Measurements from ENCODE around the gene COX7A1.
"Not testable (repeated sequence)": the region's sequence is repeated elsewhere in the genome, so short reads cannot be mapped to it uniquely, and the experiment has no call there.

Gene COX7A1

DNA sequence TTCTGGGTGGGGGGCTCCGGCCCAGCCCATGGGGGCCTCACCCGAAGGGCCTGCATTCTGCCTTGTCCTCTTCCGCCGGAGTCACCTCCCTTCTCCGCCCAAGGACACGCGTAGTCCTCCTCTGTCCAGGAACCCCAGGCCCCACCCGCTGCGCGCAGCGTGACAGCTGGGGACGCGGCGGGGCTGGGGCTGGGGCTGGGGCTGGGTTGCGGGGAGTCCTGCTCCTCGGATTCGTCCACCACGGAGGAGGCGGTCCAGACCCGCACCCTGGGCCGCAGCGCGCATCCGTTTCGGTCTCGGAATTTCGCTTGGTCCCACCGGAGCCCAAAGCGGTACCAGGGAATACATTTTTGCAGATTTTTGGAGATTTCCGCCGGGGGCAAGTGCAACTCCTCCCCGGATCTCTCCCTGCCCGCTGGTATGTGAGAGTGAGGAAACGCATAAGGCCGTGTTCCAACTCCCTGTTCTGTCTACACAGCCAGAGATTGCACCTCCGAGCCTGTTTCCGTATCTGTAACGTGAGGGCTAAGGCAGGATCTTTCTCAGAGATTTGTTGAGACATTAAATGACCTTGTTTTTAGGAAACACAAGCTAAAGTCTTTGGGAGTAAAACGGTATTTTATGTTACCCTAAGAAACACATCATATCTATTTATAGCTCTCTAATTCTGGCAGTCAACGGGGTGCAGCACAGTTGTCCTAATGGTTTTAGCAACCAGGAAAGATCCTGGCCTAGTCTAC, at the start of gene COX7A1:
Gene COX7A1 (minus strand): TSS at position 96 of the 740 bp plus-strand sequence. CDS start 40 bp downstream, at position 56.
- no peak for DNase-seq (ENCODE audit: low read depth)

DNA sequence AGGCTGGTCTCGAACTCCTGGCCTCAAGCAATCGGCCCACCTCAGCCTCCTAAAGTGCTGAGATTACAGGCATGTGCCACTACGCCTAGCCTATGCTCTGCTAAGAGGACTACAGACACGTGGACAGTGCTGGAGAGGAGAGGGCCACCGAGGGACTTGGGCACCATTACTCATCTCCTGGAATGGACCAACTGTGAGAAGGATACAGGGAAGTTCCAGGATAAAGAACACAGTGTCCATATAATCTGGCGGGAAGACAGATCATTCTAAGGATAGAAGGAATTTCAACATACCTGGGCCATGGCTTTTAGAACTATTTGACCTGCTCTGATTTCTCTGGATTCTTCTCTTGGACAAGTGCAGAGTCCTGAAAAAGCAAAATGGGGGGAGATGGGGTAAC, 49.4 kb upstream of the COX7A1 start:
- DNase-seq (ENCODE audit: low read depth) = no peak

DNA sequence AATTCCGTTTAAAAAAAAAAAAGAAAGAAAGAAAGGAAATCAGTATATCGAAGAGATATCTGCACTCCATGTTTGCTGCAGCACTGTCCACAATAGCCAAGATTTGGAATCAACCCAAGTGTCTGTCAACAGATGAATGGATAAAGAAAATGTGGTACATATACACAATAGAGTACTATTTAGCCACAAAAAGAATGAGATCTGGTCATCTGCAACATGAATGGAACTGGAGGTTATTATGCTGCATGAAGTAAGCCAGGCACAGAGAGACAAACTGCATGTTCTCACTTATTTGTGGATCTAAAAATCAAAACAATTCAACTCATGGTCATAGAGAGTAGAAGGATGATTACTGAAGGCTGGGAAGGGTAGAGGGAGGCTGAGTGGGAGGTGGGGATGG, 45.9 kb upstream of the COX7A1 start:
- DNase-seq (ENCODE audit: low read depth) = no peak

DNA sequence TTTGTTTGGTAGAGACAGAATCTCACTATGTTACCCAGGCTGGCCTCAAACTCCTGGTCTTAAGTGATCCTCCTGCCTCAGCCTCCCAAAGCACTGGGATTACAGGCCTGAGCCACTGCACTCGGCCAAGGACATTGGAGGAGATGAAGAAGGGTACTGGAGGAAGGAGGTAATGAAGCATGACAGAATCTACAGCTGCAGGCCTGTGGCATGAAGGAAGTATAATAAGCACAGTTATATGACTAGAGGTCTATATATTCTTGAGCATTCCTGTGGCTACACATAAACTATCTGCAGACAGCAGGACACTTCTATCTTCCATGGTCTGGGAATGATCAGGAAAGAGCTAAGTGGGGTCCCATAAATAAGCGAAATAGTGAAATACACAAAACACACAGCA, 44.0 kb upstream of the COX7A1 start:
- DNase-seq (ENCODE audit: low read depth) = no peak

DNA sequence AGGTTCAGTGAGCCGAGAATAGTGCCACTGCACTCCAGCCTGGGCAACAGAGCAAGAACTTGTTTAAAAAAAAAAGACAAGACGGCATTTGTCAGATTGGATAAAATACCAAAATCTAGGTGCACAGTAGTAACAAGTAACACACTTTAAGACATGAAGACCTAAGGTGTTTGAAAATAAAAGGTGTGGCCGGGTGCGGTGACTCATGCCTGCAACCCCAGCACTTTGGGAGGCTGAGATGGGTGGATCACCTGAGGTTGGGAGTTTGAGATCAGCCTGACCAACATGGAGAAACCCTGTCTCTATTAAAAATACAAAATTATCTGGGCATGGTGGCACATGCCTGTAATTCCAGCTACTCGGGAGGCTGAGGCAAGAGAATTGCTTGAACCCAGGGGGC, 34.5 kb upstream of the COX7A1 start:
- not testable (repeated sequence) for DNase-seq (ENCODE audit: low read depth)

DNA sequence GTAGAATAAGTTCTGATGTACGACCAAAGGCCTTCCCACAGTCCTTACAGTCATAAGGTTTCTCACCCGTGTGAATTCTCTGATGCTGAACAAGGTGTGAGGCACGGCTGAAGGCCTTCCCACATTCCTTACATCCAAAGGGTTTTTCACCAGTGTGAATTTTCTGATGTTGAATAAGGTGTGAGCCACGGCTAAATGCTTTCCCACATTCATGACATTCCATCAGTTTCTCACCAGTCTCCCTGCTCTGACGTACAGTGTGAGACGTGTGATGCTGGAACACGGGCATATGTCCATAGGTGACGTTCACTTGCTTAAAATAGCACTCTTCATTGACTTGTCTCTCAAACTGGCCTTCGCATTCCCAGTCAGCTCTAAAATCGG, 31.0 kb upstream of the COX7A1 start:
- no peak for DNase-seq (ENCODE audit: low read depth)

DNA sequence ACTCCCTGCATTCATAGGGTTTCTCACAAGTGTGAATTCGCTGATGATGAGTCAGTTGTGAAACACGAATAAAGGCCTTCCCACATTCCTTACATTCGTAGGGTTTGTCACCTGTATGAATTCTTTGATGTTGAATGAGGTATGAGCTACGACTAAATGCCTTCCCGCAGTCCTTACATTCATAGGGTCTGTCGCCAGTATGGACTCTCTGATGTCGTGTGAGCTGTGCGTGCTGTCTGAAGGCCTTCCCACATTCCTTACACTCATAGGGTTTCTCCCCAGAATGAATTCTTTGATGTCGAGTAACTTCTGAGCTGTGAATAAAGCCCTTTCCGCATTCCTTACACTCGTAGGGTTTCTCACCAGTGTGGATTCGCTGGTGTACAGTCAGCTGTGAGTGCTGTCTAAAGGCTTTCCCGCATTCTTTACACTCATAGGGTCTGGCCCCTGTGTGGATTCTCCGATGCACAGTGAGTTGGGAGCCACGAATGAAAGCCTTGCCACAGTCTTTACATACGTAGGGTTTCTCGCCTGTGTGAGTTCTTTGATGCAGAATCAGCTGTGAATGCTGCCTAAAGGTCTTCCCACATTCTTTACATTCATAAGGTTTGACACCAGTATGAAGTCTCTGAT, 30.5 kb upstream of the COX7A1 start:
- DNase-seq (ENCODE audit: low read depth) = no peak

DNA sequence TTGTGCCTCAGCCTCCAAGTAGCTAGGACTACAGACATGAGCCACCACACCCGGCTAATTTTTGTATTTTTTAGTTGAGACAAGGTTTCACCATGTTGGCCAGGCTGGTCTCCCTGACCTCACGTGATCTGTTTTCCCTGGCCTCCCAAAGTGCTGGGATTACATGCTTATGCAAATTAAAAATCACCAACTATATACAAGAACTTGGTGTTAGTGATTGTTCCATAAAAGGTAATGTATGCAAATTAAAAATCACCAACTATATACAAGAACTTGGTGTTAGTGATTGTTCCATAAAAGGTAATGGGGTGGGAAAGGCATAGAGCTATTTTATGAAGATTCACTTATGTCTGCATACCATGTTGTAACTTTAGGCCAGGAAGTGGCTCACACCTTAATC, 26.8 kb upstream of the COX7A1 start:
- DNase-seq (ENCODE audit: low read depth) = not testable (repeated sequence)

DNA sequence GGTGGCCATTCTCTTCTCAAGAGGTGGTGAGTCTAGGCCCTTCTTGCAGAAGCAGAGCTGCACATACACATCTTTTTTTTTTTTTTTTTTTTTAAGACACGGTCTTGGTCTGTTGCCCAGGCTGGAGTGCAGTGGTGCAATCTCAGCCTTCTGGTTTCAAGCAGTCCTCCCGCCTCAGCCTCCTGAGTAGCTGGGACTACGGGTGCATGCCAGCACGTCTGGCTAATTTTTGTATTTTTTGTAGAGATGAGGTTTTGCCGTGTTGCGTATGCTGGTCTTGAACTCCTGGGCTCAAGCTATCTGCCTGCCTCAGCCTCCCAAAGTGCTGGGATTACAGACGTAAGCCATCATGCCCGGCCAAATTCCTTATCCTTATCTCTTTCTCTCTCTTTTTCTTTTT, 21.6 kb upstream of the COX7A1 start:
- not testable (repeated sequence) for DNase-seq (ENCODE audit: low read depth)

DNA sequence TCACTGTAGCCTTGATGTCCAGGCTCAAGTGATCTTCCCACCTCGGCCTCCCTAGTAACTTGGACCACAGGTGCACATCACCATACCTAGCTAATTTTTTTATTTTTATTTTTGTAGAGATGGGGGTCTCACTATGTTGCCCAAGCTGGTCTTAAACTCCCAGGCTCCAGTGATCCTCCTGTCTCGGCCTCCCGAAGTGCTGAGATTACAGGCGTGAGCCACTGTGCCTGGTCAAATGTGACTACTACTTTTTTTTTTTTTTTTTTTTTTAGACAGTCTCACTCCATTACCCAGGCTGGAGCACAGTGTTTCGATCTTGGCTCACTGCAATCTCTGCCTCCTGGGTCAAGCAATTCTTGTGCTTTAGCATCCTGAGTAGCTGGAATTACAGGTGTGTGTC, 20.6 kb upstream of the COX7A1 start:
- DNase-seq (ENCODE audit: low read depth) = no peak

DNA sequence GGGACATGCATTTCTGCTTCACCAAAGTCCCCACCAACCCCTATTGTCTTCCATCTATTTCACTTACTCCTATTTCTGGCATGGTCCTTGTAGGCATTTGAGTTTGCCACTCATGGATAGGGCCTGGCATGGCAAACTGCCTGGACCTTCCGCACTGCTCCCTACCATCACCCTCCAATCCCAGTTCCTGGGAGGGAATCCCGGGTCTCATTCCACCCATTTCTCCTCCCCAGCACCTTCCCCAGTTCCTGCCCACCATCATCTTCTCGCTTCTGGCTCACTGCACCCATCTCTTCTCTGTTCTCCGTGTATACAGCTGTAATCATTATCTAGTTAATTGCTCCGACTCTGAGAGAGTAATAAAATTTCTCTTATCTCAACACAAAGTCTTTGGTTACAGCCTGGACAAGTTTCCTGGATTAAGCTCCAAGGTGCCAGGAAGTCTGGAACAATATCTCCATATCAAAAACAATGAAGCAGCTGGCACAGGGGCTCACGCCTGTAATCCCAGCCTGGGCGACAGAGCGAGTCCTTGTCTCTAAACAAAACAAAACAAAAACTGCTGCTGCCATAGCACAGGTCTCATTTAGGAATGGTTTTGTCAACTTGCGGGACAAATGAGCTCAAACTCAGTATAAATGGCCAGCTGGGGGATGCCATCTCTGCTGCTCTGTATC, 17.0 kb upstream of the COX7A1 start:
- no peak for DNase-seq (ENCODE audit: low read depth)

DNA sequence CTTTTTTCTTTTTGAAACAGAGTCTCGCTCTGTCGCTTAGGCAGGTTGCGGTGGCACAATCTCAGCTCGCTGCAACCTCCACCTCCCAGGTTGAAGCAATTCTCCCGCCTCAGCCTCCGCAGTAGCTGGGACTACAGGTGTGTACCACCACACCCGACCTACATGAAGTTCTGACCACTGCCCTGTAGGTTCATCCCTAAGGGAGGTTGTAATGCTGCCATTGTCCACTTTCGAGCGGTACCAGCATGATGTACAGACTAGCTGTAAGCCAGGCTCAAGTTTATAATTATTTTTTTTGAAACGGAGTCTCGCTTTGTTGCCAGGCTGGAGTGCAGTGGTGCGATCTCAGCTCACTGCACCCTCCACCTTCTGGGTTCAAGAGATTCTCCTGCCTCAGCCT, 11.6 kb upstream of the COX7A1 start:
- no peak for DNase-seq (ENCODE audit: low read depth)

DNA sequence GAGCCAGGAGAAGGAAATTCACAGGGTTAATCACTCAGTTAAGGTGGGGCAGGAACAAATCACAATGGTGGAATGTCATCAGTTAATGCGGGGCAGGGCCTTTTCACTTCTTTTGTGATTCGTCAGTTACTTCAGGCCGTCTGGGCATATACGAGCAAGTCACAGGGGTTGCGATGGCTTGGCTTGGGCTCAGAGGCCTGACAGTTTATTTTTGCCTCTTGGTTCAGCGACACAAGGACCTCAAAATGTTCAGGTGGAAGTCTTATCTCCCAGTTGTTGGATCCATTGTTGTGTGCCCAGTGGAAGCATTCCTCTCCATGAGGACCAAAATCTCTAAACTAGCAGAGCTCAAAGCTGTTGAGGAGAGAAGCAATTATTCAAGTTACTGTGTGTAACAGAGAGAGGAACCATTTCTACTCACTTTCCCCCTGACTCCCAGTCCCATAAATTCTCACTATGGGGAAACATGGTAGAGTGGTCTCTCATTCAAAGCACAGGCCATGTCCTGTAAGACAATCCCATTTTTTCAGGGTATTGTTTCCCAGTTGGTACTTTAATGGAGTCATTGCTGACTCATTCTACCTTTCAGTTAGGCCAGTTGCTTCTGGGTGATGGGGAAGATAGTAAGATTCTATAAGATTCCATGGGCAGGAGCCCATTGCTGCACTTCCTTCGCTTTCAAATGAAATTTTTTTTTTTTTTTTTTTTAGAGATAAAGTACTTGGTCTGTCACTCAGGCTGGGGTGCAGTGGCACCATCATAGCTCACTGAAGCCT, 8.8 kb upstream of the COX7A1 start:
- DNase-seq (ENCODE audit: low read depth) = no peak

DNA sequence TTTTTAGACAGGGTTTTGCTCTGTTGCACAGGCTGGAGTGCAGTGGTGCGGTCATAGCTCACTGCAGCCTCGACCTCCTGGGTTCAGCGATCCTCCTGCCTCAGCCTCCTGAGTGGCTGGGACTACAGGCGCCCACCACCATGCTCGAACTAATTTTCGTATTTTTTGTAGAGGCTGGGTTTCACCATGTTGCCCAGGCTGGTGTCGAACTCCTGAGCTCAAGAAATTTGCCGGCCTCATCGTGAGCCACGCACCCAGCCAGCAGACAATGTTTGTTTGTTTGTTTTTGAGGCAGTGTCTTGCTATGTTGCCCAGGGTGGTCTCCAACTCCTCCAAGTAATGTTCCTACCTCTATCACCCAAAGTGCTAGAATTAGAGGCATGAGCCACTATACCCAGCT, 879 bp upstream of the COX7A1 start:
- DNase-seq (ENCODE audit: low read depth) = no peak

DNA sequence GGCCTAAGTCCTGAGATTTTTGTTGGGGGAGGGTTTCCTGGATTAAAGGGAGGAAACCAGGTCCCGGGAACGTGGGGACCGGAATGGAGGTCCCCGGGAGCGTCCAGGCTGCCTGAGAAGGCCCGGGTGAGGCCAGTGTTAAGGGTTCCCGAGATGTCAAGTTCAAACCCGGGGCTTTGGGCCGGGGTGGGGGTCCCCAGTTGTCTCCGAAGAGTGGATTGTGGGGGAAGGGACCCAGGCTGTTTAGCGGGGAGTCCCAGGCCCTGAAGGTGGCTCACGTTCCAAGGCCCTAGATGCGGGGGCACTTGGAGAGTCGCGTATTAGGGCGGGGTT, 262 bp downstream of the COX7A1 start:
- DNase-seq (ENCODE audit: low read depth) = no peak

DNA sequence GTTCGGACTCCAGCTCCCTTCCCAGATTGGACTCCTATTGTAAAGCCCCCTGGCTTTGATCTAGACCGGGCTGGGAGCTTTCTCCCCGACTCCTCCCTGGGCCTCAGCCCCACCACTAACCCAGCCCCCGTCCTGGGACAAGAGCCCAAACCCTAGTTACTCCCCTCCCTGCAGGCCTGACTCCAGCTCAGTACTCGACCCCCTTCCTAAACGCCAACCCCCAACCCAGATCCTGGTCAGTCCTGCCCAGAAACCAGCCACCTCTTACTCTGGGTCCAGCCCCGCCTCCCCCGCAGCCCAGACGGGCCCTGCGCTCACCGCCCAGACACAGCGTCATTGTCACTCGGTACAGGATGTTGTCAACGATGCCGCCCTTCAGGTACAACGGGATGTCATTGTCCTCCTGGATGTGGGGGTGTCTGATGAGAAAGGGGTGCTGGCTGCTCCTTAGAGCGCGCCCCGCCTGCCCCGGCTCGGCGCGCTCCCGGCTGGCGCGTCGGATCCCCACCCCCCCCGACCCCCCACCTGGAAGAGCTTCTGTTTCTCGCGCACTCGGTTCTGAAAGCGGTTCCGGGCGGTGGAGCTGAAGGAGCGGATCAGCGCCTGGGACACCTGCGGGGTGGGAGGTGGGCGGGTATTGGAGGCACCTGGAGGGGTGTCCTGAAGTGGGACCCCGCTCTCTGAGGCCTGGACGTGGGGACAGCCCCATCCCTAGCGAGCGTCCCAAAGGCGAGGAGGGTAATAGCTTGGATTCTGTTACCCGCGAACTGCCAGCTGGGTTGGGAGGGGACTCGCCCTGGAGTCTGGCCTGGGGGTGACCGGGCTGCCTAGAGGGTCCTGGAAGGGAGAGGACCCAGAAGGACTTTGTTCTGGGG, 866 bp downstream of the COX7A1 start:
- no peak for DNase-seq (ENCODE audit: low read depth)

DNA sequence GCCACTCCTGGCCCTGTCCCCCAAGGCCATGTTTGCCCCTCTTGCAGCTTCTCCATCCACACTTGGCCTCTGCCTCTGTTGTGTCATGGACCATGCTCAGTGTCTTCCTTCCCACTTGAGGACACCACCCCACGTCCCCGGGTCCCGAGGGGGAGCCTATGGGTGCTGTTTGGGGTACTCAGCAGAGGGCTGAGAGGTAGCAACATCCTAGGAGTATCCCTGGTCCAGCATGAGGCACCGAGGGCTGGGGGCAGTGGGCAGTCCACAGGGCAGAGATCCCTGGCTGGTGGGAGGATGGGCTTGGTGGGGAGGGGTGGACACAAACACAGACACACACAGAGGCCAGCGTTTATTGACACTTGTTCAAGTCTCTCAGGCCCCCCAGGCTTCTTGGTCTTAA, 1.7 kb downstream of the COX7A1 start:
- no peak for DNase-seq (ENCODE audit: low read depth)

DNA sequence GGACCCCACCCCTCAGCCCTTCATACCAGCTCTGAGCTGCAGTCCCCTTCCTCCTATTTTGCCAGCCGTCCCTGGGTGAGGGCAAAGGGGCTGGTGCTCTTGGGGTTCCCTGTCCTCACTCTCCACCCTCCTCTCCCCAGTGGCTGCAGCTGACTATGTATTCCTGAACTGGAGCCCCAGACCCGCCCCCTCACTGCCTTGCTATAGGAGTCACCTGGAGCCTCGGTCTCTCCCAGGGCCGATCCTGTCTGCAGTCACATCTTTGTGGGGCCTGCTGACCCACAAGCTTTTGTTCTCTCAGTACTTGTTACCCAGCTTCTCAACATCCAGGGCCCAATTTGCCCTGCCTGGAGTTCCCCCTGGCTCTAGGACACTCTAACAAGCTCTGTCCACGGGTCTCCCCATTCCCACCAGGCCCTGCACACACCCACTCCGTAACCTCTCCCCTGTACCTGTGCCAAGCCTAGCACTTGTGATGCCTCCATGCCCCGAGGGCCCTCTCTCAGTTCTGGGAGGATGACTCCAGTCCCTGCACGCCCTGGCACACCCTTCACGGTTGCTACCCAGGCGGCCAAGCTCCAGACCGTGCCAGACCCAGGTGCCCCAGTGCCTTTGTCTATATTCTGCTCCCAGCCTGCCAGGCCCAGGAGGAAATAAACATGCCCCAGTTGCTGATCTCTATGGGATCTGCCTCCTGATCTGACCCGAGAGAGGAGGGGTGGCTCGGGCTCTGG, 2.4 kb downstream of the COX7A1 start:
- DNase-seq (ENCODE audit: low read depth) = no peak

DNA sequence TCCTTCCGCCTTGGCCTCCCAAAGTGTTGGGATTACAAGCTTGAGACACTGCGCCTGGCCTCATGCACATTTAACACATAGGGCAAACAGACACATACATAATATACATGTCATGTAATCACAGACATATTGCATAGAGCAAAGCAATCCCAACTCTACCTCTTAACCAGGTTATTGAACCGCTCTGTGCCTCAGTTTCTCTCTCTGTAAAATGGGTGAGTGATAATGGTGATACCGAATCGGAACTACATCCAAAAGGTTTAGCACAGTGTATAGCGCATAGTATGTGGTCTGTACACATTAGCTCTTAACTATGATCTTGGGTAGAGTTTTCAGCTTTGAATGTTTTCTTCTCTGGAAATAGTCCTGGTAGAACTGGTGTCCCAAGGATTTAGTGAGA, 7.6 kb downstream of the COX7A1 start:
- no peak for DNase-seq (ENCODE audit: low read depth)

DNA sequence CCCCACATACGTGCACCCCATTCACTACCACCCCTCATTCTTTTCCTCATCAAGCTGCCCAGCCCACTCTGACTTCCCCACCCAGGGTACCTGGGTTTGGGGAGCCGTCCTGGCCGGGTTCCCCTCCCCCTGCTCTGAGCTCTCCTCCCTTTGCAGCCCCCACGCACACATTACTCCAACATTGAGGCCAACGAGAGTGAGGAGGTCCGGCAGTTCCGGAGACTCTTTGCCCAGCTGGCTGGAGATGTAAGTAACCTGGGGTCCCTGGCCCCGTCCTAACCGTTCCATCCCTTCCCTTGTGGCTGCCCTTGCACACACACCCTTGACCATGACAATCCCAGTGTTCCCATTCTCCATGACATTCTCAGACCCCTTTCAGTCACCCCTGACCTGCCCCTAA, 9.8 kb downstream of the COX7A1 start:
- no peak for DNase-seq (ENCODE audit: low read depth)

DNA sequence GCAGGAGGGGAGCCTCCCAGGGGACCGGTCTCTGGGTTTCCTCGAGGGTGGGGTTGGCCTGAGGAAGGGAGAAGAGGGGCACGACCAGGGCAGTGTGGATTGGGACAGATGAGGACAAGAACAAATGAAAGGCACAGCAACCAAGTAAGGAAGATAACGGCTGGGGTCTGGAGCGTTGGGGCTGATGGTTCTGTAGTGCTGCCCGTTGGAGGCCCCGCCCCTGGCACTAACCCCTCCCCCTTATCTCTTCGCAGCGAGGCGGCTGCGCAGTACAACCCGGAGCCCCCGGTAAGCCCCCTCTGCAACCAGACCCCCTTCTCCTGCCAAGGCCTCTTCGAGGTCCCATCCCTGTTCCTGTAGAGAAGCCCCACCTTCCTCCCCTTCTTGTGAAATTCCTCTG, 10.2 kb downstream of the COX7A1 start:
- no peak for DNase-seq (ENCODE audit: low read depth)

Data from activated T-cell treated with anti-CD3 and anti-CD28 coated beads for 24 hours (primary cell).